Esophagus squamous epithelium (tissue), 5 donors: ENCODE data around the gene DENND1B. TPM values are rescaled to one million over a fixed set of nuclear protein-coding genes. Genes with fewer than 3 reads are reported as not detected.
A peak's percentile ranks its signal among the peaks of the same experiment; 100 is the strongest.

Experiments
- DNase-seq: peaks from one replicate; lab custom pipeline; 2025; lab: John Stamatoyannopoulos, UW
- H3K27ac ChIP-seq, 4 donors: fragments of 200-600 bp; sonication (generic); one replicate each; pipeline ENCODE4 v1.5.1; 2016 to 2019; ENCODE audit warnings: mild to moderate bottlenecking in 1 of 4
- H3K27me3 ChIP-seq, 4 donors: fragments of 200-600 bp; sonication (generic); 1 replicate in 3 of 4; 2 replicates in 1 of 4; pipeline versions ENCODE4 v1.5.1 to v1.6.0; 2017 to 2021; ENCODE audit warnings: antibody characterized with exemption in 1 of 4
- H3K36me3 ChIP-seq, 3 donors: fragments of 200-600 bp; sonication (generic); one replicate each; pipeline ENCODE4 v1.5.1; 2016 to 2019
- H3K4me1 ChIP-seq, 3 donors: fragments of 200-600 bp; sonication (generic); one replicate each; pipeline ENCODE4 v1.5.1; 2017 to 2019
- H3K4me3 ChIP-seq, 4 donors: fragments of 200-600 bp; sonication (generic); 1 replicate in 3 of 4; 2 replicates in 1 of 4; pipeline ENCODE4 v1.5.1; 2016 to 2019; ENCODE audit warnings: mild to moderate bottlenecking in 2 of 4, moderate library complexity in 1 of 4
- H3K9me3 ChIP-seq, 3 donors: fragments of 200-600 bp; sonication (generic); one replicate each; pipeline ENCODE4 v1.5.1; 2016 to 2019
- POLR2A ChIP-seq, 4 donors: fragments of 450-650 bp; IDR thresholded peaks; one replicate each; pipeline ENCODE4 v1.6.1; 2017; ENCODE audit warnings: antibody characterized with exemption in 4 of 4, mild to moderate bottlenecking in 4 of 4, moderate library complexity in 3 of 4
- whole genome bisulfite sequencing, 2 donors: methylation state at CpG; one replicate each; pipeline ENCODE4 v1.1.5; 2018; 5-methylcytosine and 5-hydroxymethylcytosine counted together
- intact Hi-C: fragments of 100-400 bp; cut with DNase I; formaldehyde crosslinking; loops from one replicate; pipeline ENCODE4 v1.15.0; 2022
- total RNA-seq, 4 donors: library from RNA; depleted of rRNA; stranded (reverse); fragments of >200 nt; gene quantifications; one replicate each; pipeline ENCODE4 v1.1.0, GENCODE V29; 2016
- TF ChIP-seq, protein P1 (sequence below), 6 experiments: fragments of 450-650 bp in 4 of 6; fragments of 200-600 bp in 2 of 6; sonication (generic) in 2 of 6; IDR thresholded peaks; one replicate each; pipeline ENCODE4 v1.5.1; 2016 to 2019; ENCODE audit warnings: antibody characterized with exemption in 6 of 6, mild to moderate bottlenecking in 4 of 6, moderate library complexity in 4 of 6
- donor health status: DM: yes; HTN: yes; CAD: no.

Gene DENND1B
- total RNA-seq, 4 donors from 2014 or later, result 13.6 to 25.5 (median 18.2) TPM

DNA sequence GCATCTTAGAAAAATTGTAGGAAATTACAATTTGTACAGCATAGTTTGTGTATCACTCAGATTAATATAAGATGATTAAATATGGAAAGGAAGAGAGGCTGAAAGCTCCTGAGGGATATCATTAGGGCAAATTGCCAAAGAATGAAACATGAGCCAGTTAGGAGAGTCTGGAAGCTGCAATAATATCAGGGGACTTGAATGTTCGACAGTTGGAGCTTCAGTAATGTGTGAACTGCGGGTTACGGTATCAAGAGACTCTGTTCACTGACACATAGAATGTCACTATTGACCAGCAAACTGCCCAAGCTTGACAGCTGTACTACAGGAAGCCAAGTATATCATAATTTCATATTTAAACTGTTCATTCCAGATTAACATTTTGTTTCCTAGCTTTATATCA is 157.2 kb downstream of the DENND1B start:
- Histone ChIP-seq H3K36me3 (peaks cover 0 to 12% (median 0%) of the 10 kb centered on the region in 3 donors), H3K27me3 (no peaks in the 10 kb centered on the region), H3K4me3 (no peak overlapping the region), H3K4me1 (no peaks in the 10 kb centered on the region), H3K27ac (no peak overlapping the region), H3K9me3 (no peaks in the 10 kb centered on the region)
- intact Hi-C loops, result loop anchor here (10.0 kb wide), 1 partner anchor 257 kb away; no protein-coding TSS in a partner anchor
- no peak for DNase-seq
- WGBS, 2 donors, result 80 to 82% methylated on average over 3 of the region's 3 CpGs
- TF ChIP-seq, protein P1, sequence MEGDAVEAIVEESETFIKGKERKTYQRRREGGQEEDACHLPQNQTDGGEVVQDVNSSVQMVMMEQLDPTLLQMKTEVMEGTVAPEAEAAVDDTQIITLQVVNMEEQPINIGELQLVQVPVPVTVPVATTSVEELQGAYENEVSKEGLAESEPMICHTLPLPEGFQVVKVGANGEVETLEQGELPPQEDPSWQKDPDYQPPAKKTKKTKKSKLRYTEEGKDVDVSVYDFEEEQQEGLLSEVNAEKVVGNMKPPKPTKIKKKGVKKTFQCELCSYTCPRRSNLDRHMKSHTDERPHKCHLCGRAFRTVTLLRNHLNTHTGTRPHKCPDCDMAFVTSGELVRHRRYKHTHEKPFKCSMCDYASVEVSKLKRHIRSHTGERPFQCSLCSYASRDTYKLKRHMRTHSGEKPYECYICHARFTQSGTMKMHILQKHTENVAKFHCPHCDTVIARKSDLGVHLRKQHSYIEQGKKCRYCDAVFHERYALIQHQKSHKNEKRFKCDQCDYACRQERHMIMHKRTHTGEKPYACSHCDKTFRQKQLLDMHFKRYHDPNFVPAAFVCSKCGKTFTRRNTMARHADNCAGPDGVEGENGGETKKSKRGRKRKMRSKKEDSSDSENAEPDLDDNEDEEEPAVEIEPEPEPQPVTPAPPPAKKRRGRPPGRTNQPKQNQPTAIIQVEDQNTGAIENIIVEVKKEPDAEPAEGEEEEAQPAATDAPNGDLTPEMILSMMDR (IDR thresholded peaks at IDR 0.05), result no peak
- no peak for TF ChIP-seq POLR2A (IDR thresholded peaks at IDR 0.05)

DNA sequence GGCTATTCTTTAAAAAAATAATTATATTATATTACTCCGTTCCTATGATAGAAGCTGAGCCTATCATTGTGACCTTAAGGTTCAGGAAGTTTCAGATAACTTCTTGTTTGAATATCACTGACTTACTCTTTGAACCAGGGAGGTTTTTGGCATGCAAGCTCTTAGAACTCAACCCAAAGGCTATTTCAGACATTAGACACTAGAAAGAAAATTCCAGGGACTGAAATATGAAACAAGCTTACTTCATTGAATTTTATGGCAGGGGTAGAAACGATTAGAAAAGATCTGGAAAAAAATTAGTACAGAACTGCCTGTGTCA is 159.6 kb downstream of the DENND1B start:
- intact Hi-C loops, result loop anchor here (10.0 kb wide), 1 partner anchor 259 kb away; no protein-coding TSS in a partner anchor
- no peak for TF ChIP-seq POLR2A (IDR thresholded peaks at IDR 0.05)
- TF ChIP-seq, protein P1 (IDR thresholded peaks at IDR 0.05), result no peak
- H3K4me1 ChIP-seq, result no peaks in the 10 kb centered on the region
- no peak for DNase-seq
- H3K27ac ChIP-seq, result no peak overlapping the region
- H3K9me3 ChIP-seq, result no peaks in the 10 kb centered on the region
- H3K36me3 ChIP-seq, result peaks cover 0 to 12% (median 0%) of the 10 kb centered on the region in 3 donors
- no peaks in the 10 kb centered on the region for H3K27me3 ChIP-seq
- no peak overlapping the region for H3K4me3 ChIP-seq
- 83 to 86% methylated on average over 2 of the region's 2 CpGs for WGBS, 2 donors

DNA sequence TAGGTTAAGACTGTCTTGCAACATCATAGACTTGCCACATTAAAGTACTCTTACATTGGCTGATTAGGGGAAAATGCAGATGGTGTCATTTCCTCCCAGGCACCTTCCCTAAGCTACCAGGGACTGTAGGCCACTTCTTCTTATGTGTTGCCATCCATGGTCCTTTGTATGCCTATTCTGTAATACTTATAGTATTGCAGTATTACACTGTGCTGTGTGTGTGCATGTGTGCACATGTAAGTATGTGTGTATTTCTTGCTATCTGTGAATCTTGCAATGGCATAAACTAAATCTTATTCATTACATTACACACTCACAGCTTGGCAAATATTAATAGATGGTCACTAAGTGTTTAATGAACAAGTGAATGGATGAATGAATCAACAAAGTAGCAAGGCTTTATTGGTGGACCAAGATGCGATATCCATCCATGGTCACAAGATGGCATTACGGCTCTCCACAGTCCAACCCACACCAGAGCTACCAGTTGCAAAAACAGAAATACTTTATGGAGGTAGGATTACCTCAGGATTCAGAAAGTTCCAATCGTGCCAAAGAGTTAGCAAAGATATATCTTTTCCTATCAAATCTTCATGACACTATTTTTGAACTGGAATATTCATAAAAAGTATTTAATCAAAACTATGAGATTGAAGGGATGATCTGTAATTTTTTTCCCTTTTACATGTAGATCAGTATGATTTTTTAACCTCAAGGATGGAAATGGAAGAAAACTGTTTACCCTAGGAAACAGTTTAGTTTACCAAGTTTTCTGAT is 160.2 kb downstream of the DENND1B start:
- TF ChIP-seq, protein P1 (IDR thresholded peaks at IDR 0.05), result peak in 3 of 6 experiments; percentile 32 to 61 (median 40)
- no peak for TF ChIP-seq POLR2A (IDR thresholded peaks at IDR 0.05)
- Histone ChIP-seq H3K4me3 (no peak overlapping the region), H3K9me3 (no peaks in the 10 kb centered on the region), H3K36me3 (peaks cover 0 to 12% (median 0%) of the 10 kb centered on the region in 3 donors), H3K27ac (no peak overlapping the region), H3K4me1 (no peaks in the 10 kb centered on the region), H3K27me3 (no peaks in the 10 kb centered on the region)
- no peak for DNase-seq
- intact Hi-C loops, result loop anchor here (10.0 kb wide), 1 partner anchor 260 kb away; no protein-coding TSS in a partner anchor
- WGBS, 2 donors, result 43 to 45% methylated on average over 3 of the region's 3 CpGs

DNA sequence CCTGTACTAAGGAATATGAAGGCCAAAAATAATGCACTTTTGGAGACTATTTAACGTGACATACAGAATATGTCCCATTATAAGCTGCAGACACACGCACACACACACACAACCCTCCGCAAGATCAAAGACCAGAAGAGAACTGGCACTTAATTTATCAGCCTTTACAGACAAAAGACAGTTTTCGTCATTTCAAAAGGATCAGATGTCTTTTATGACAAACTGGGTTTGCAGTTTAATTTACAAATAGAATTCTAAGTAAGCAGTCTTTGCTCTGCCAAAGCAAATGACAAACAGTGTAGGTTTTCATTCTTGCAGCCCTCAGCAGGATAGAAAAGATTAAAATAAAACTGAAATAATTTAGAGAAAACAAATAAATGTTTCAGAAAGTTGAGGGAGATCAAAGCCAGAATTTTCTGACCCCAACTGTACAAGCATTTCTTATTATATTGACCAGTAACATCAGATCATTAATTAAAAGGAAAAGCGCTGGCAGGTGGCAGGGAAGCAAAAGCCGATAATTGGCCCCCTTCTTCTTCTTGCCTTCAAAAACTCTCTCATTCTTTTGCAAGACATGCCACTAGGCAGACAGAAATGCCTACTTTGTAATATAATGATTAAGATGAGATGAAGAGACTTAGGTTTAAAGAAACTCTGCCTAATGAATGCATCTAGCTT is 169.0 kb downstream of the DENND1B start:
- Histone ChIP-seq H3K27me3 (no peaks in the 10 kb centered on the region), H3K4me1 (no peaks in the 10 kb centered on the region), H3K4me3 (no peak overlapping the region), H3K9me3 (no peaks in the 10 kb centered on the region), H3K27ac (no peak overlapping the region), H3K36me3 (peaks cover 0 to 8% (median 0%) of the 10 kb centered on the region in 3 donors)
- intact Hi-C loops, result no loop called here
- no peak for DNase-seq
- WGBS, 2 donors, result 91 to 92% methylated on average over 6 of the region's 6 CpGs
- TF ChIP-seq POLR2A (IDR thresholded peaks at IDR 0.05), result no peak
- TF ChIP-seq, protein P1 (IDR thresholded peaks at IDR 0.05), result no peak

DNA sequence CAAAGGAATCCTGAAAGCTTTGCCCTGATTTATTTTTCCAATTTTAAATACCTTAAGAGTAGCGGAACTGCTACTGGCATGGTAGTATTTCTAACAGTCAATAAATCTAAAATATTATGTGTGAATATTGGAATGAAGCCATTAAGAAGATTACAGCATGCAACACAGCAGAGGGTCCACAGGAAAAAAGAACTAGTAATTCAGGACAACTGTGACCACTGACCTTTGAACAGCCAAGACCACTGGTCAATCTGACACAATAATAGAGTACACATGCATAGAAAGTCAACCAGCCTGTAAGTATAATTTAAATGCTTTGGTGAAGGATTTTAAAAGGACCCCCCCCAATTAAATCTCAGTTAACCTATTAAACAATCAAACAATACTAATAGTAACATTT is 171.0 kb downstream of the DENND1B start:
- no peak for TF ChIP-seq POLR2A (IDR thresholded peaks at IDR 0.05)
- TF ChIP-seq, protein P1 (IDR thresholded peaks at IDR 0.05), result no peak
- Histone ChIP-seq H3K9me3 (no peaks in the 10 kb centered on the region), H3K27me3 (no peaks in the 10 kb centered on the region), H3K27ac (no peak overlapping the region), H3K4me3 (no peak overlapping the region), H3K4me1 (no peaks in the 10 kb centered on the region), H3K36me3 (peaks cover 0 to 15% (median 0%) of the 10 kb centered on the region in 3 donors)
- intact Hi-C loops, result no loop called here
- WGBS, 2 donors, result 92 to 95% methylated on average over 1 of the region's 1 CpG
- DNase-seq, result no peak
